EH (cell line): ENCODE results near the gene NTM.

Experiments
- DNase-seq: peaks from one replicate; pipeline ENCODE4 v3.0.0-alpha.2; 2015; ENCODE audit warnings: low read depth

Gene NTM

GRCh38 chr11:131823772-131824171, 453.4 kb downstream of the NTM start:
- DNase-seq: no peak

- peak; percentile 17 for DNase-seq
These were observed 454.4 kb downstream of the NTM start for GRCh38 chr11:131824771-131825170.

GRCh38 chr11:131827430-131827829, 457.0 kb downstream of the NTM start:
- no peak for DNase-seq

GRCh38 chr11:131829725-131830124, 459.3 kb downstream of the NTM start:
- no peak for DNase-seq

GRCh38 chr11:131832079-131832478, 461.7 kb downstream of the NTM start:
- DNase-seq: no peak

GRCh38 chr11:131833366-131833765, 463.0 kb downstream of the NTM start:
- no peak for DNase-seq

DNA sequence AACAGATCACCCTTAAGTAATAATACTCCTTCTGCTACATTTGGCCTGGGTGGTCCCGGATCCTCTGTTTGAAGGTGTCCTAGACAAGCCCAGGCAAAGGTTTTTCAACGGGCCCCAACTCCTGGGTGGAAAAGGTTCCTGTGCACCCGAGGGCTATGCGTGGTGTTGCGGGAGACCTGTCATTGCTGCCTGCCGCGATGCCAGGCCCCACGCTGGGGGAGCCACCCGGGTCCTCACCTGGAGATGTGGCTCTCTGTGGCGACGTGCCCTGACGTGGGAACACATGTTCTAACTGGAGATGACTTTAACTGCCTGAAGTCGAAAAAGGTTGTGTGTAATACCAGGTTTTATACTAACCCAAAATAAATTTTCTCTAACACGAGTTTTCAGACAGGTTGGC, 467.1 kb downstream of the NTM start:
- DNase-seq: no peak

GRCh38 chr11:131838016-131838415, 467.6 kb downstream of the NTM start:
- no peak for DNase-seq

DNA sequence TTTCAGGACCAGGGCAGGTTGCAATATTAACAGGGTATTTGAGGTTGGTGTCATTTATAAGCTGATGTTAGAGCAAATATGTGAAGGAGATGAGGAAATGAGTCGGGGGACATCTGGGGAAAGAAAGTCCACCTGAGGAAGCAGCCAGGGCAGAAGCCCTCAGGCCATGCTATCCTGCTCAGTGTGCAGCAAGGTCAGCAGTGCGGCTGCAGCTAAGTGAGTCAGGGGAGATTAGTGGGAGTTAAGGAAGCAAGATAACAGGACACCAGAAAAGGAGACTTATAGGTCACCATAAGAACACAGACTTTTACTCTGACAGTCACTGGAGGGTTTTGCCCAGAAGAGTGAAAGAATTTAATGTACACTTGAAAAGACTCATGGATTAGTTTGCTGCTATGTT, 468.9 kb downstream of the NTM start:
- no peak for DNase-seq

DNA sequence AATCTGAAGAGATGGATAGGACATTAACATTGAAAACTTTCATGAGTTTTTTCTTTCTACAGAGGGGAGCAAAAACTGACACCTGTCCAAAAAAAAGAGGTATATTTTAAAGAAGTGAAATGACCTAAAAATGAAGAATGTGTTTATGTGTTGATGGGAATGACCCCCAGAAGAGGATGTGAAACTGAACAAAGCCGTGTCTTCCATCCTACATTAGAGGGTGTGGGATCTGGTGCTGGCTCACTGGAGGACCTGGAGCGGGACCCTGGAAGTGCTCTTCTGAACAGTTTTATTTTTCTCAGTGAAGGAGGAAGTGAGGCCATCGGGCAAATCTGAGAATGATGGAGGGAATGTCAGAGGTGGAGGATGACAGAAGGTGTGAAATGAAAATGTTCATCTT, 470.1 kb downstream of the NTM start:
- no peak for DNase-seq

GRCh38 chr11:131841028-131841427, 470.6 kb downstream of the NTM start:
- no peak for DNase-seq

GRCh38 chr11:131841925-131842635, 471.7 kb downstream of the NTM start:
- no peak for DNase-seq

- no peak for DNase-seq
These were observed 474.8 kb downstream of the NTM start for GRCh38 chr11:131845255-131845654.

GRCh38 chr11:131849485-131849884, 479.1 kb downstream of the NTM start:
- DNase-seq: no peak

DNA sequence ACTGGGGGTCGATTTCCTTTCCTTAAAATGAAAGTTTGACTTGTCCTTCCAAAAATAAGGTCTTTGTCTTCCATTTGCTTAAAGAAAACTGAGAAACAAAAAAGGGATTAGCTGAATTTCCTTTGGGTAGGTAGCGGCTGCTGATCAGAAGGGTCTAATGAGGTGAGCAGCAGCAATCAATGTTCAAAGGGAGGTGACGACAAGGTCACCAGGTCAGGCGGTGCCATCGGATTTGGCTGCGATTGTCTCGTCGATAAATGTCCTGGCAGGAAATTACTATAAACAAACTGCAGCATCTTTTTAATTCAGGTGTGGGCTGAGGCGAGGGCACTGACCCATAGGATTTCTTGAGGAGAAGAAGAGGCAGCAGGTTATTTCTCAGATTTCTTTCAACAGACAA, 480.1 kb downstream of the NTM start:
- DNase-seq: no peak

- no peak for DNase-seq
These were observed 481.7 kb downstream of the NTM start for GRCh38 chr11:131851964-131852755.

- DNase-seq: no peak
These were observed 482.3 kb downstream of the NTM start for GRCh38 chr11:131852757-131853156.

DNA sequence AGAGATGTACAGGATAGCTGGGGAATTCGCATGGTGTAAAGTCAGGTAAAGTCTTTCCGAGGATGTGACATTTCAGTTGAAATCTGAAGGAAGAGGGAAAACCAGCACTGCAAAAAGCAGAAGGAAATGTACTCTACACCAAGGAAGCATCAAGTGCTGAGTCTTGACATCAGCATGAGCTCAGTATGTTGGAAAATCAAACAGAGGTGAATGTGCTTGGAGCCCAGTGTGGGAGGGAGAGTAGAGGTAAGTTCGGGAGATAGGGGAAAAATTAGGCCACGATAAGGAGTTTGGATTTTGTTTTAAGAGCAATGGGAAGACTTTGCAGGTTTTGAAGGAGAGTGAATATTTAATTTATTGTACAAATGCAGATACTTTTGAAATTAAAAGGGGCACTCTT, 484.0 kb downstream of the NTM start:
- no peak for DNase-seq

DNA sequence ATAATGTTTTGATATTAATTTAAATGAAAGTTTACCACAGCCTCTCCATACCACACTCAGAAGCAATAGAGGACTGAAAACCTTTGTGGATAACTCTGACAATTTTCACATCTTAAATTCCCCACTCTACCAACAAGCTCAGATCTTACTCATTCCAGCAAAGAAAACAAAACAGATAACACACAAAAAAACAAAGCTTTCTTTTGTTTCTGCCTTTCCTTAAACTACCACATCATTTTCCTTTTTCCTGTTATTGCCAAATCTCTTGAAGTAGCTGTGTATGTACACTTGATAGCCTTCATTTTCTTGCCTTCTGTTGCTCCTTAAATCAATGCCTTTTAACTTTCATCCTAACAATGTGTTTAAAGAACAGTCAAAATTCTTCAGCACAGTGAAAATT, 484.9 kb downstream of the NTM start:
- DNase-seq: no peak

DNA sequence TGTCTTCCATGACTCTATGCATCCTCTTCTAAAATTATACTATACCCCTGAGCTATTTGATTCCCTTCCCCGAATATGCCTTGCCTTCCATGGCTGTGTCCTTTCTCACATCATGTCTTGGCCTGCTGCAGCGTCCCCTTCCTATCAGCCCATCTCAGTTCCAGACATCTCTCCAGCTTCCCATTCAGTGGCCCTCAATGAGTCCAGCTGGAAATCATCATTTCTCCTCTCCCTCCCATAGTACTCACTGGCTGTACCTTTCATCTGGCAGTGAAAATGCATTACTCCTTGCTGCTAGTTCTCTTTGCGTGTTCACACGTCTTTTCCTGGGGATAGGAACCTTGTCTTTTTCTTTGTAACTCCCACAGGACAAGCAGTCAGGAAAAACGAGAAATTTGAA, 486.8 kb downstream of the NTM start:
- DNase-seq: no peak

DNA sequence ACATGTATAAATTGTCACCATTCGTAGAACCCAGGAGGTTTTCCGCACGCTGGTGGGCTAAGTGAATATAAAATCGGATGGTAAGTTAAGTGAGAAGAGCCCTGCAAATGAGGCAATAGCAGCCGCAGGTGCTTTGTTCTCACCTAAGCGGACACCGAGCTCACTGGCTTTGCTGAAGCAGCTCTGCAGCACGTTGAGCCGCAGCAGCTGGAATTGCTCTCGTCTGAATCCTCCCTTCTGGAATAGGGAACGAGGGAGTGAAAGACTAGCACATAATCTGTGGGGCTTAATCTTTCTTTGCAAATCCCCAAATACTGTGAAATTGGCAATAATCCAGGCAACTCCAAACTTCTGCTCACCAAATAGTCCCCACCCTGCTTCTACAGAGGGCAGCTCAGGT, 488.1 kb downstream of the NTM start:
- no peak for DNase-seq

- peak; percentile 62 for DNase-seq
These were observed 489.3 kb downstream of the NTM start for GRCh38 chr11:131859538-131860210.

- DNase-seq: no peak
These were observed 493.8 kb downstream of the NTM start for GRCh38 chr11:131864228-131864627.
